ENCODE measurements around the gene TNRC6A. TPM values are rescaled to one million over a fixed set of nuclear protein-coding genes. Genes with fewer than 3 reads are reported as not detected.

Gene TNRC6A
- total and polyA plus RNA-seq, 9 of the 15 experiments (the other 6 are each of a cell fraction or from before 2014, with no cell fraction given), result 3.4 to 32.1 (median 26.6) TPM

DNA sequence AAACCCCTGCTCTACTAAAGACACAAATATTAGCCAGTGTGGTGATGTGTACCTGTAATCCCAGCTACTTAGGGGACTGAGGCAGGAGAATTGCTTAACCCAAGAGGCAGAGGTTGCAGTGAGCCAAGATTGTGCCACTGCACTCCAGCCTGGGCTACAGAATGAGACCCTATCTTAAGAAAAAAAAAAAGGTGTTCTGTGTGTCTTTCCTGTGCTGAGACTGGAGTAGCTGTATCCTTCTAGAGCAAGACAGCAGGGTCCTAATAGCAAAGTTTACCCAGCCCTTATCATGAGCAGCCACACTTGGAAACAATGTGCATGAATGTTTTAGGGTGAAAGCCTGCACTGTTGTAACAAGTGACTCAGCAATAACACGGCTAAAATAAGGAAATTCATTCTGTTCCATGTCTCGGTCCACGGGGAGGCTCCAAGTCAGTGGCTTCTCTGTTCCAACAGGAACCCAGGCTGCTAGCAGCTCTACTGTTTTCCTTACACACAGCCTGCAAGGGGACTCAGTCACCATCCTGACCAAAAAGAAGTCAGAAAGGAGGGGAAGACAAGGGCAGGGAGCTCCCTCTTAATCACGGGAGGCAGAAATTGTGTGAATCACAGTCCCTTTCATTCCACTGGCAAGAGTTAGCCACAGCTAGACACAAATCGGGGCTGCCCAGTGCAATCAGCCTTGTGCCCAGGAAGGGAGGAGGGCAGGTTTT is 109.3 kb downstream of the TNRC6A start (continued):
- TF ChIP-seq, protein P1, sequence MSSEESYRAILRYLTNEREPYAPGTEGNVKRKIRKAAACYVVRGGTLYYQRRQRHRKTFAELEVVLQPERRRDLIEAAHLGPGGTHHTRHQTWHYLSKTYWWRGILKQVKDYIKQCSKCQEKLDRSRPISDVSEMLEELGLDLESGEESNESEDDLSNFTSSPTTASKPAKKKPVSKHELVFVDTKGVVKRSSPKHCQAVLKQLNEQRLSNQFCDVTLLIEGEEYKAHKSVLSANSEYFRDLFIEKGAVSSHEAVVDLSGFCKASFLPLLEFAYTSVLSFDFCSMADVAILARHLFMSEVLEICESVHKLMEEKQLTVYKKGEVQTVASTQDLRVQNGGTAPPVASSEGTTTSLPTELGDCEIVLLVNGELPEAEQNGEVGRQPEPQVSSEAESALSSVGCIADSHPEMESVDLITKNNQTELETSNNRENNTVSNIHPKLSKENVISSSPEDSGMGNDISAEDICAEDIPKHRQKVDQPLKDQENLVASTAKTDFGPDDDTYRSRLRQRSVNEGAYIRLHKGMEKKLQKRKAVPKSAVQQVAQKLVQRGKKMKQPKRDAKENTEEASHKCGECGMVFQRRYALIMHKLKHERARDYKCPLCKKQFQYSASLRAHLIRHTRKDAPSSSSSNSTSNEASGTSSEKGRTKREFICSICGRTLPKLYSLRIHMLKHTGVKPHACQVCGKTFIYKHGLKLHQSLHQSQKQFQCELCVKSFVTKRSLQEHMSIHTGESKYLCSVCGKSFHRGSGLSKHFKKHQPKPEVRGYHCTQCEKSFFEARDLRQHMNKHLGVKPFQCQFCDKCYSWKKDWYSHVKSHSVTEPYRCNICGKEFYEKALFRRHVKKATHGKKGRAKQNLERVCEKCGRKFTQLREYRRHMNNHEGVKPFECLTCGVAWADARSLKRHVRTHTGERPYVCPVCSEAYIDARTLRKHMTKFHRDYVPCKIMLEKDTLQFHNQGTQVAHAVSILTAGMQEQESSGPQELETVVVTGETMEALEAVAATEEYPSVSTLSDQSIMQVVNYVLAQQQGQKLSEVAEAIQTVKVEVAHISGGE (CRISPR knock-in tag; IDR thresholded peaks at IDR 0.05), result no peak
- TF ChIP-seq ZNF24 (IDR thresholded peaks at IDR 0.05) (peak; percentile 77), SMARCB1 (IDR thresholded peaks at IDR 0.05; ENCODE audit: insufficient read length, low read depth) (peak; percentile 6), XRCC3 (IDR thresholded peaks at IDR 0.05) (no peak), FOXA1 (IDR thresholded peaks at IDR 0.05; ENCODE audit: borderline replicate concordance) (peak; percentile 72; the same call in 1 of the 2 replicates), ZNF778 (CRISPR knock-in tag; IDR thresholded peaks at IDR 0.05) (no peak), TOE1 (IDR thresholded peaks at IDR 0.05; ENCODE audit: borderline replicate concordance) (no peak), TOE1 (CRISPR knock-in tag; IDR thresholded peaks at IDR 0.05; ENCODE audit: borderline replicate concordance, low read depth) (no peak), BRCA1 (IDR thresholded peaks at IDR 0.05) (no peak), BRCA1 (CRISPR knock-in tag; IDR thresholded peaks at IDR 0.05) (no peak), RAD21 (CRISPR knock-in tag; conservative IDR thresholded peaks at IDR 0.05 in 1 of 2, IDR thresholded peaks at IDR 0.05 in 1 of 2) (peak in 1 of 2 experiments; percentile 23; a peak in 1 of 4 replicates), CTCF (IDR thresholded peaks at IDR 0.05 in 2 of 3, conservative IDR thresholded peaks at IDR 0.05 in 1 of 3; ENCODE audit: insufficient read depth in 2 of 3, low read depth in 1 of 3, low read length in 3 of 3) (no peak), TCF7 (IDR thresholded peaks at IDR 0.05; ENCODE audit: borderline replicate concordance) (no peak), SOX6 (IDR thresholded peaks at IDR 0.05) (peak; percentile 99)
- TF ChIP-seq, protein P2, sequence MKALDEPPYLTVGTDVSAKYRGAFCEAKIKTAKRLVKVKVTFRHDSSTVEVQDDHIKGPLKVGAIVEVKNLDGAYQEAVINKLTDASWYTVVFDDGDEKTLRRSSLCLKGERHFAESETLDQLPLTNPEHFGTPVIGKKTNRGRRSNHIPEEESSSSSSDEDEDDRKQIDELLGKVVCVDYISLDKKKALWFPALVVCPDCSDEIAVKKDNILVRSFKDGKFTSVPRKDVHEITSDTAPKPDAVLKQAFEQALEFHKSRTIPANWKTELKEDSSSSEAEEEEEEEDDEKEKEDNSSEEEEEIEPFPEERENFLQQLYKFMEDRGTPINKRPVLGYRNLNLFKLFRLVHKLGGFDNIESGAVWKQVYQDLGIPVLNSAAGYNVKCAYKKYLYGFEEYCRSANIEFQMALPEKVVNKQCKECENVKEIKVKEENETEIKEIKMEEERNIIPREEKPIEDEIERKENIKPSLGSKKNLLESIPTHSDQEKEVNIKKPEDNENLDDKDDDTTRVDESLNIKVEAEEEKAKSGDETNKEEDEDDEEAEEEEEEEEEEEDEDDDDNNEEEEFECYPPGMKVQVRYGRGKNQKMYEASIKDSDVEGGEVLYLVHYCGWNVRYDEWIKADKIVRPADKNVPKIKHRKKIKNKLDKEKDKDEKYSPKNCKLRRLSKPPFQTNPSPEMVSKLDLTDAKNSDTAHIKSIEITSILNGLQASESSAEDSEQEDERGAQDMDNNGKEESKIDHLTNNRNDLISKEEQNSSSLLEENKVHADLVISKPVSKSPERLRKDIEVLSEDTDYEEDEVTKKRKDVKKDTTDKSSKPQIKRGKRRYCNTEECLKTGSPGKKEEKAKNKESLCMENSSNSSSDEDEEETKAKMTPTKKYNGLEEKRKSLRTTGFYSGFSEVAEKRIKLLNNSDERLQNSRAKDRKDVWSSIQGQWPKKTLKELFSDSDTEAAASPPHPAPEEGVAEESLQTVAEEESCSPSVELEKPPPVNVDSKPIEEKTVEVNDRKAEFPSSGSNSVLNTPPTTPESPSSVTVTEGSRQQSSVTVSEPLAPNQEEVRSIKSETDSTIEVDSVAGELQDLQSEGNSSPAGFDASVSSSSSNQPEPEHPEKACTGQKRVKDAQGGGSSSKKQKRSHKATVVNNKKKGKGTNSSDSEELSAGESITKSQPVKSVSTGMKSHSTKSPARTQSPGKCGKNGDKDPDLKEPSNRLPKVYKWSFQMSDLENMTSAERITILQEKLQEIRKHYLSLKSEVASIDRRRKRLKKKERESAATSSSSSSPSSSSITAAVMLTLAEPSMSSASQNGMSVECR (CRISPR knock-in tag; IDR thresholded peaks at IDR 0.05), result no peak
- TF ChIP-seq, protein P3, sequence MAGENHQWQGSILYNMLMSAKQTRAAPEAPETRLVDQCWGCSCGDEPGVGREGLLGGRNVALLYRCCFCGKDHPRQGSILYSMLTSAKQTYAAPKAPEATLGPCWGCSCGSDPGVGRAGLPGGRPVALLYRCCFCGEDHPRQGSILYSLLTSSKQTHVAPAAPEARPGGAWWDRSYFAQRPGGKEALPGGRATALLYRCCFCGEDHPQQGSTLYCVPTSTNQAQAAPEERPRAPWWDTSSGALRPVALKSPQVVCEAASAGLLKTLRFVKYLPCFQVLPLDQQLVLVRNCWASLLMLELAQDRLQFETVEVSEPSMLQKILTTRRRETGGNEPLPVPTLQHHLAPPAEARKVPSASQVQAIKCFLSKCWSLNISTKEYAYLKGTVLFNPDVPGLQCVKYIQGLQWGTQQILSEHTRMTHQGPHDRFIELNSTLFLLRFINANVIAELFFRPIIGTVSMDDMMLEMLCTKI (IDR thresholded peaks at IDR 0.05; ENCODE audit: partially characterized antibody), result no peak
